ENCODE results near the gene MANBA.

DNA sequence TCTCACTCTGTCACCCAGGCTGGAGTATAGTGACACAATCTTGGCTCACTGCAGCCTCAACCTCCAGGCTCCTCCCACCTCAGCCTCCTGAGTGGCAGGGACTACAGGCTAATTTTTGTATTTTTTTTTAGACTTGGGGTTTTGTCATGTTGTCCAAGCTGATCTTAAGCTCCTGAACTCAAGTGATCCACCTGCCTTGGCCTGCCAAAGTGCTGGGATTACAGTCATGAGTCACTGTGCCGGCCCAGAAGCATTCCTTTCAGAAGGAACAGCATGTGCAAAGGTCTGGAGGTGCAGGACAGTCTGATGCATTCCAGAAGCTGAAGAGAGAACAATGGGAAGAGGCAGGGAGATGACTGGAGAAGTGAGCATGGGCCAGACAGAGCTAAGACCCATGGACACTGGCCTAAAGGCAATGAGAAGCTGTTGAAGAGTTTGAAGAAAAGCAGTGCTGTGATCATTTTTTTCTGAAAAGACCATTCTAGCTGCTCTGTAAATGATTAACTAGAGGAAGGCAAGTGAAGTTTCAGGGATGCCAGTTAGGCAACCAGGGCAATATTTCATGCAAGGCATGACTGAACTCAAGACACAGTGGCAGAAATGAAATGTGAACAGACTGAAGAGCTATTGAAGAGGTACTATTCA is 43.2 kb downstream of the MANBA start:
- TF ChIP-seq, protein P1, sequence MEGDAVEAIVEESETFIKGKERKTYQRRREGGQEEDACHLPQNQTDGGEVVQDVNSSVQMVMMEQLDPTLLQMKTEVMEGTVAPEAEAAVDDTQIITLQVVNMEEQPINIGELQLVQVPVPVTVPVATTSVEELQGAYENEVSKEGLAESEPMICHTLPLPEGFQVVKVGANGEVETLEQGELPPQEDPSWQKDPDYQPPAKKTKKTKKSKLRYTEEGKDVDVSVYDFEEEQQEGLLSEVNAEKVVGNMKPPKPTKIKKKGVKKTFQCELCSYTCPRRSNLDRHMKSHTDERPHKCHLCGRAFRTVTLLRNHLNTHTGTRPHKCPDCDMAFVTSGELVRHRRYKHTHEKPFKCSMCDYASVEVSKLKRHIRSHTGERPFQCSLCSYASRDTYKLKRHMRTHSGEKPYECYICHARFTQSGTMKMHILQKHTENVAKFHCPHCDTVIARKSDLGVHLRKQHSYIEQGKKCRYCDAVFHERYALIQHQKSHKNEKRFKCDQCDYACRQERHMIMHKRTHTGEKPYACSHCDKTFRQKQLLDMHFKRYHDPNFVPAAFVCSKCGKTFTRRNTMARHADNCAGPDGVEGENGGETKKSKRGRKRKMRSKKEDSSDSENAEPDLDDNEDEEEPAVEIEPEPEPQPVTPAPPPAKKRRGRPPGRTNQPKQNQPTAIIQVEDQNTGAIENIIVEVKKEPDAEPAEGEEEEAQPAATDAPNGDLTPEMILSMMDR (IDR thresholded peaks at IDR 0.05), result no peak
- no peak for TF ChIP-seq POLR2A (IDR thresholded peaks at IDR 0.05)

All from esophagus squamous epithelium (tissue), 4 donors.